IMR-90 (cell line): ENCODE results near the gene APOE.

Experiments used
- BHLHE40 ChIP-seq: fragments of 150-350 bp; IDR thresholded peaks from 2 replicates; pipeline ENCODE4 v1.6.1; 2016; ENCODE audit warnings: mild to moderate bottlenecking, low read depth, low read length
- CEBPB ChIP-seq: IDR thresholded peaks from 2 replicates; pipeline ENCODE4 v1.6.1; 2012; ENCODE audit warnings: low read depth, low read length, improper control_type of control experiment
- CHD1 ChIP-seq: IDR thresholded peaks from 2 replicates; pipeline ENCODE4 v1.6.1; 2012; ENCODE audit warnings: low read depth, low read length, improper control_type of control experiment
- FOS ChIP-seq: fragments of 150-350 bp; IDR thresholded peaks from 2 replicates; pipeline ENCODE4 v1.6.1; 2016; ENCODE audit warnings: low read depth, low read length
- MAZ ChIP-seq: IDR thresholded peaks from 2 replicates; pipeline ENCODE4 v1.6.1; 2012; ENCODE audit warnings: low read depth, mild to moderate bottlenecking, low read length, improper control_type of control experiment, moderate library complexity, borderline replicate concordance
- MXI1 ChIP-seq: IDR thresholded peaks from 2 replicates; pipeline ENCODE4 v1.6.1; 2012; ENCODE audit warnings: low read depth, mild to moderate bottlenecking, low read length, moderate library complexity, borderline replicate concordance
- NFE2L2 ChIP-seq: fragments of 150-350 bp; IDR thresholded peaks from 2 replicates; pipeline ENCODE4 v1.6.1; 2016; ENCODE audit warnings: low read depth, mild to moderate bottlenecking, low read length
- POLR2A ChIP-seq: IDR thresholded peaks from 2 replicates; pipeline ENCODE4 v1.6.1; 2012; ENCODE audit warnings: mild to moderate bottlenecking, low read depth, low read length
- RAD21 ChIP-seq: IDR thresholded peaks from 2 replicates; pipeline ENCODE4 v1.6.1; 2012; ENCODE audit warnings: low read length, improper control_type of control experiment
- RFX5 ChIP-seq: IDR thresholded peaks from 2 replicates; pipeline ENCODE4 v1.8.0; 2012; ENCODE audit warnings: low read depth, mild to moderate bottlenecking, low read length, moderate library complexity
- SMC3 ChIP-seq: fragments of 150-350 bp; IDR thresholded peaks from 2 replicates; pipeline ENCODE4 v1.6.1; 2016; ENCODE audit warnings: low read depth, mild to moderate bottlenecking, antibody characterized with exemption, low read length, moderate library complexity
- TF ChIP-seq, protein P1 (sequence below): conservative IDR thresholded peaks from 2 replicates; pipeline ENCODE4 v1.5.1; 2012; ENCODE audit warnings: mild to moderate bottlenecking, low read depth, low read length, improper control_type of control experiment
- TF ChIP-seq, protein P2 (sequence below): fragments of 150-350 bp; IDR thresholded peaks from 2 replicates; pipeline ENCODE4 v1.6.1; 2016; ENCODE audit warnings: low read depth, mild to moderate bottlenecking, low read length, moderate library complexity, borderline replicate concordance
- TF ChIP-seq, protein P3 (sequence below): fragments of 150-350 bp; IDR thresholded peaks from 2 replicates; pipeline ENCODE4 v1.6.1; 2017; ENCODE audit warnings: mild to moderate bottlenecking, antibody characterized with exemption, low read length, low read depth

DNA sequence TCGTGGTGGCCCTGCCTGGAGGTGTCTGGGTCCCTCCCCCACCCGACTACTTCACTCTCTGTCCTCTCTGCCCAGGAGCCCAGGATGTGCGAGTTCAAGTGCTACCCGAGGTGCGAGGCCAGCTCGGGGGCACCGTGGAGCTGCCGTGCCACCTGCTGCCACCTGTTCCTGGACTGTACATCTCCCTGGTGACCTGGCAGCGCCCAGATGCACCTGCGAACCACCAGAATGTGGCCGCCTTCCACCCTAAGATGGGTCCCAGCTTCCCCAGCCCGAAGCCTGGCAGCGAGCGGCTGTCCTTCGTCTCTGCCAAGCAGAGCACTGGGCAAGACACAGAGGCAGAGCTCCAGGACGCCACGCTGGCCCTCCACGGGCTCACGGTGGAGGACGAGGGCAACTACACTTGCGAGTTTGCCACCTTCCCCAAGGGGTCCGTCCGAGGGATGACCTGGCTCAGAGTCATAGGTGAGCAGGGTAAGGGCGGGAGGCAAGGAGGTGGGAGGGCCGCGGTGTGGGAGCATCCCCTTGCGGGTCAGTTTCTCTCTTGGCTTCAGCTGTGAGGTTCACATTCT is 40.3 kb upstream of the APOE start:
- TF ChIP-seq, protein P1, sequence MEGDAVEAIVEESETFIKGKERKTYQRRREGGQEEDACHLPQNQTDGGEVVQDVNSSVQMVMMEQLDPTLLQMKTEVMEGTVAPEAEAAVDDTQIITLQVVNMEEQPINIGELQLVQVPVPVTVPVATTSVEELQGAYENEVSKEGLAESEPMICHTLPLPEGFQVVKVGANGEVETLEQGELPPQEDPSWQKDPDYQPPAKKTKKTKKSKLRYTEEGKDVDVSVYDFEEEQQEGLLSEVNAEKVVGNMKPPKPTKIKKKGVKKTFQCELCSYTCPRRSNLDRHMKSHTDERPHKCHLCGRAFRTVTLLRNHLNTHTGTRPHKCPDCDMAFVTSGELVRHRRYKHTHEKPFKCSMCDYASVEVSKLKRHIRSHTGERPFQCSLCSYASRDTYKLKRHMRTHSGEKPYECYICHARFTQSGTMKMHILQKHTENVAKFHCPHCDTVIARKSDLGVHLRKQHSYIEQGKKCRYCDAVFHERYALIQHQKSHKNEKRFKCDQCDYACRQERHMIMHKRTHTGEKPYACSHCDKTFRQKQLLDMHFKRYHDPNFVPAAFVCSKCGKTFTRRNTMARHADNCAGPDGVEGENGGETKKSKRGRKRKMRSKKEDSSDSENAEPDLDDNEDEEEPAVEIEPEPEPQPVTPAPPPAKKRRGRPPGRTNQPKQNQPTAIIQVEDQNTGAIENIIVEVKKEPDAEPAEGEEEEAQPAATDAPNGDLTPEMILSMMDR: no peak
- TF ChIP-seq POLR2A: no peak
- no peak for TF ChIP-seq RAD21
- no peak for TF ChIP-seq FOS
- TF ChIP-seq, protein P2, sequence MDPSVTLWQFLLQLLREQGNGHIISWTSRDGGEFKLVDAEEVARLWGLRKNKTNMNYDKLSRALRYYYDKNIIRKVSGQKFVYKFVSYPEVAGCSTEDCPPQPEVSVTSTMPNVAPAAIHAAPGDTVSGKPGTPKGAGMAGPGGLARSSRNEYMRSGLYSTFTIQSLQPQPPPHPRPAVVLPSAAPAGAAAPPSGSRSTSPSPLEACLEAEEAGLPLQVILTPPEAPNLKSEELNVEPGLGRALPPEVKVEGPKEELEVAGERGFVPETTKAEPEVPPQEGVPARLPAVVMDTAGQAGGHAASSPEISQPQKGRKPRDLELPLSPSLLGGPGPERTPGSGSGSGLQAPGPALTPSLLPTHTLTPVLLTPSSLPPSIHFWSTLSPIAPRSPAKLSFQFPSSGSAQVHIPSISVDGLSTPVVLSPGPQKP: no peak
- TF ChIP-seq SMC3: no peak
- no peak for TF ChIP-seq CHD1
- no peak for TF ChIP-seq NFE2L2
- TF ChIP-seq, protein P3, sequence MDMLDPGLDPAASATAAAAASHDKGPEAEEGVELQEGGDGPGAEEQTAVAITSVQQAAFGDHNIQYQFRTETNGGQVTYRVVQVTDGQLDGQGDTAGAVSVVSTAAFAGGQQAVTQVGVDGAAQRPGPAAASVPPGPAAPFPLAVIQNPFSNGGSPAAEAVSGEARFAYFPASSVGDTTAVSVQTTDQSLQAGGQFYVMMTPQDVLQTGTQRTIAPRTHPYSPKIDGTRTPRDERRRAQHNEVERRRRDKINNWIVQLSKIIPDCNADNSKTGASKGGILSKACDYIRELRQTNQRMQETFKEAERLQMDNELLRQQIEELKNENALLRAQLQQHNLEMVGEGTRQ: no peak
- TF ChIP-seq MAZ: no peak
- no peak for TF ChIP-seq CEBPB
- no peak for TF ChIP-seq RFX5
- no peak for TF ChIP-seq MXI1
- no peak for TF ChIP-seq BHLHE40
